BJ (cell line): ENCODE data around the gene SPDYE6. TPM values are rescaled to one million over a fixed set of nuclear protein-coding genes. Genes with fewer than 3 reads are reported as not detected.

ENCODE experiments used
- CTCF ChIA-PET: fragments of 350-600 bp; formaldehyde crosslinking; extraction: SDS; loops from one replicate; lab custom pipeline; 2021; ENCODE audit warnings: antibody characterized with exemption, inconsistent platforms; lab: Yijun Ruan, JAX
- POLR2A ChIA-PET: fragments of 300-600 bp; sonication (Branson Sonifier 250); formaldehyde crosslinking; extraction: SDS; loops from one replicate; lab custom pipeline; 2021; ENCODE audit warnings: antibody characterized with exemption; lab: Charles Lee
- DNase-seq: peaks from one replicate; pipeline ENCODE4 v3.0.0-alpha.2; 2011; ENCODE audit warnings: low read depth
- H3K27me3 ChIP-seq: 2 replicates; pipeline ENCODE4 v1.6.0; 2011; ENCODE audit warnings: low read length; ENCODE audit not compliant: control insufficient read depth, insufficient read depth
- H3K36me3 ChIP-seq: 2 replicates; pipeline ENCODE4 v1.5.1; 2011; ENCODE audit warnings: low read length; ENCODE audit not compliant: control insufficient read depth, insufficient read depth
- H3K4me3 ChIP-seq: 2 replicates; pipeline ENCODE4 v1.5.1; 2011; ENCODE audit warnings: low read depth, mild to moderate bottlenecking, control low read depth, low read length
- polyA plus RNA-seq: library from polyadenylated mRNA; depleted of rRNA; stranded (reverse); fragments of >200 nt; gene quantifications from 2 replicates; pipeline ENCODE4 v1.2.3, GENCODE V29; 2011
- TF ChIP-seq, protein P1 (sequence below): IDR thresholded peaks from 2 replicates; pipeline ENCODE4 v1.5.1; 2011; ENCODE audit warnings: low read depth, mild to moderate bottlenecking, control low read depth, inconsistent platforms, low read length, moderate library complexity; ENCODE audit not compliant: insufficient read depth

The SPDYE6 gene
- polyA plus RNA-seq, 1 experiment, result not detected

GRCh38 chr7:102313997-102314780 is 42.1 kb downstream of the SPDYE6 start:
- DNase-seq, result no peak
- Histone ChIP-seq H3K36me3 (no peaks in the 10 kb centered on the region), H3K4me3 (no peak overlapping the region), H3K27me3 (no peaks in the 10 kb centered on the region)
- TF ChIP-seq, protein P1, sequence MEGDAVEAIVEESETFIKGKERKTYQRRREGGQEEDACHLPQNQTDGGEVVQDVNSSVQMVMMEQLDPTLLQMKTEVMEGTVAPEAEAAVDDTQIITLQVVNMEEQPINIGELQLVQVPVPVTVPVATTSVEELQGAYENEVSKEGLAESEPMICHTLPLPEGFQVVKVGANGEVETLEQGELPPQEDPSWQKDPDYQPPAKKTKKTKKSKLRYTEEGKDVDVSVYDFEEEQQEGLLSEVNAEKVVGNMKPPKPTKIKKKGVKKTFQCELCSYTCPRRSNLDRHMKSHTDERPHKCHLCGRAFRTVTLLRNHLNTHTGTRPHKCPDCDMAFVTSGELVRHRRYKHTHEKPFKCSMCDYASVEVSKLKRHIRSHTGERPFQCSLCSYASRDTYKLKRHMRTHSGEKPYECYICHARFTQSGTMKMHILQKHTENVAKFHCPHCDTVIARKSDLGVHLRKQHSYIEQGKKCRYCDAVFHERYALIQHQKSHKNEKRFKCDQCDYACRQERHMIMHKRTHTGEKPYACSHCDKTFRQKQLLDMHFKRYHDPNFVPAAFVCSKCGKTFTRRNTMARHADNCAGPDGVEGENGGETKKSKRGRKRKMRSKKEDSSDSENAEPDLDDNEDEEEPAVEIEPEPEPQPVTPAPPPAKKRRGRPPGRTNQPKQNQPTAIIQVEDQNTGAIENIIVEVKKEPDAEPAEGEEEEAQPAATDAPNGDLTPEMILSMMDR, result no peak
- ChIA-PET POLR2A (no interaction called here), CTCF (no interaction called here)

DNA sequence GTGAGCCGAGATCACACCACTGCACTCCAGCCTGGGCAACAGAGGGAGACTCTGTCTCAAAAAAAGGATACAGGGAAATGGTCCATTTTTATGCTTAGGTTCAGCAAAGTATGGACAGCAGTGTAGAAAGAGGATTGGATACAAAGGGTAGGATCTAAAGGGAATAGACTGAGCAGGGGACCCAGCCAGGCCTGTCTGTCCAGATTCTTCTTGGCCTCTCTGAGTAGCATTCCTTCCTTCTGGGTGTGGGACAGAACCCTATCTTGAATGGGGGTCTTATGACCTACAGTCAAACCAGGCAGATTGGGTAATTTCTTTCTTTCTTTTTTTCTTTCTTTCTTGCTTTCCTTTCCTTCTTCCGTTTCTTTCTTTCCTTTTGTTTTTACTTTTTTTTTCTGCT is 43.9 kb downstream of the SPDYE6 start:
- POLR2A ChIA-PET, result no interaction called here
- TF ChIP-seq, protein P1, result no peak
- Histone ChIP-seq H3K36me3 (no peaks in the 10 kb centered on the region; the same call in 1 of the 2 replicates), H3K4me3 (no peak overlapping the region), H3K27me3 (no peaks in the 10 kb centered on the region)
- DNase-seq, result no peak
- CTCF ChIA-PET, result no interaction called here

GRCh38 chr7:102310414-102310815 is 45.8 kb downstream of the SPDYE6 start:
- ChIA-PET POLR2A (no interaction called here), CTCF (interaction anchor here (1.6 kb wide), 1 partner anchor 12 kb away, joined by 3 read pairs; no protein-coding TSS in a partner anchor)
- Histone ChIP-seq H3K27me3 (no peaks in the 10 kb centered on the region), H3K36me3 (no peaks in the 10 kb centered on the region; the same call in 1 of the 2 replicates), H3K4me3 (no peak overlapping the region)
- TF ChIP-seq, protein P1, result no peak
- no peak for DNase-seq

GRCh38 chr7:102306916-102307677 is 49.1 kb downstream of the SPDYE6 start:
- no peaks in the 10 kb centered on the region; the same call in 1 of the 2 replicates for H3K36me3 ChIP-seq
- H3K4me3 ChIP-seq, result no peak overlapping the region
- ChIA-PET CTCF (no interaction called here), POLR2A (no interaction called here)
- TF ChIP-seq, protein P1, result no peak
- DNase-seq, result no peak
- no peaks in the 10 kb centered on the region for H3K27me3 ChIP-seq
